GM18526 (cell line): ENCODE data around the gene NEURL3.

ENCODE experiments used
- POLR2A ChIP-seq: IDR thresholded peaks from 3 replicates; pipeline ENCODE4 v1.6.1; 2011; ENCODE audit not compliant: insufficient read length; ENCODE audit errors: extremely low read depth

Gene NEURL3

DNA sequence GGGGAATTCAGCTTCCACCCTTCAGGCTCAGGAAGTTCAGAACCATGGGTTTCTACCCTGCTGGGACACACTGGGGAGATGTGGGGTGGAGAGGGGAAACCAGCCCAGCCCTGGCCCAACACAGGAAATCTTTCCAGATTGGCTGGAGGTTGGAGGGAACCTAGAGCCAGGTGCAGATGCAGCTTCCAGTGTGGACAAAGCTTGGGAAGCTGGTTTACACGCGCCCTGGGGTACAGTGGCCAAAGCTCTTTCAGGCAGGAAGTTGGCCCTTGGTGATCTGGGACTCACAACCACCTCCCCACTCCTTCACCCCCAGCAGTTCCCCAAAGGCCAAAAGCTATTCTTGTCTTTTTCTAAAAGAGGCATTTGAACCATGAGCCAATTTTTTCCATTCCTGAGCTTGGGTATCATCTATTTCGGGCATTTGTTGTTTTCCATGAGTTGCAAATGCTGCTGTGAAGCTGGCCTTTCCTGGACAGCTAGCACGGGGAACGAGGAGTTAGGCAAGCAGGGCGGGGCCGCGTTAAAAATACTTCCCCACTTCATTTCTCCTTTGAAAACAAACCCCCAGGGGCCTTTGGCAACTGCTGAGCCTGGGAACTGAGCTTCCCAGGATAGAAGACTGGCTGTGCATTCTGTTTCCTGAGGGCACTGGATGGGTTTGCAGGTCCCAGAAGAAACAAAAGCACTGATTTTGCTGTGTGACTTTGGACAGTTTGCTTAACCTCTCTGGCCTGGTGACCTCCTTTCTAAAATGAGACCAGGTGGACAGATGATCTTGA, 28.3 kb upstream of the NEURL3 start:
- no peak for TF ChIP-seq POLR2A

DNA sequence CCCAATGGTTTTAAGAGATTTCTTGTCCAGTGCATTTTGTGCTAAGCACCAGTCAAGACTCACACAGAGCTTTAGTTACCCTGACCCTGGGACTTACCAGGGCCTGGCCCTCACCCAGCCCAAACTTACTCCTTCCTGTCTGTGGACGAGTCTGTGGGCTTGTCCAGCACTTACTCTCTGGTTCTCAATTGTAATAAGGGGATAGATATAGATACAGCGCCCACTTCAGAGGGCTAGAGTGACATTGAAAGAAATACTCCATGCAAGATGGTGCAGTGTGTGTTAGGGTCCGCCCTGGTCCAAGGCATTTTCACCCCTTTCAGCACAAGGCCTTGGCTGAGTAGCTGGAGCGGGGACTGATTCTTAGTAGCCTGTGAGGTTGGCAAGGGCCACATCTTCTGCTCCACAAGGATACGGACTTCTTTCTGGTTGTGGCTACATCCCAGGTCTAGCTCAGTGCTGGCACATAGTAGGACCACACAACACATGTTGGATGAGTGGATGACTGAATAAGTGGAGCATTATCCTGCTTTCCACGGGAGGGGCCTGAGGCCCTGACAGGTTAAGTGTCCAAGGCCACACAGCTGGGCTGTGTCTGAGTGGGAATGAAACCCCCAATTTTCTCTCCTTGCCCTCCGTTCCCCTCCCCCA, 27.6 kb upstream of the NEURL3 start:
- TF ChIP-seq POLR2A, result no peak

DNA sequence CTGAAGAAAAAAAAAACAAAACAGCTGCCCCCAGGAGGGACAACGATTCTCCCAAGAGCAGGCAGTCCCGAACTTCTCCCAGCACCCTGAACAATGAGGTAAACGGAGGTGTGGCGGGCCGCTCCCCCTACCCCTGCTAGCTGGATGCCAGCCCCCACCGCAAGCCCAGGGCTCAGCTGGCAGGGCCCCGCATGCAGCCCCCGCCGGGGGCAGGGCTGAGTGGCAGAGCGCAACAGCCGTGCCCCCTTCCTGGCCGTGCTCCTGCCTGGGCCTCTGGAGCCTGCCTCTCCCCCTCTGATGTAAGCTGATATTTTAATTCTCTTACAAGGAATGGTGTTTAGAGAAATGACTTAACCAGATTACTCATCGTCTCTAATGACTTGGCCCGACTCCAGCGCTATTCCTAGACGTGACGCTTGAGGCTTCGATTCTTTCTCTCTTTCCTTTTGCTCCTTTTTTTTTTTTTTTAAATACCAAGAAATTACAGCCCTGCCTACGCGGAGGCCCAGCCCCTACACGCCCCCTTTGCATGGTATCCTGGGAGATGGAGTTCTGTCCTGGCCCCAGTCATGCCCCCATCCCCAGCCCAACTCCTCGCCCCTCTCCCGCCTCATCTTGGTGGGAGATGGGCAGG, 26.8 kb upstream of the NEURL3 start:
- TF ChIP-seq POLR2A, result no peak

DNA sequence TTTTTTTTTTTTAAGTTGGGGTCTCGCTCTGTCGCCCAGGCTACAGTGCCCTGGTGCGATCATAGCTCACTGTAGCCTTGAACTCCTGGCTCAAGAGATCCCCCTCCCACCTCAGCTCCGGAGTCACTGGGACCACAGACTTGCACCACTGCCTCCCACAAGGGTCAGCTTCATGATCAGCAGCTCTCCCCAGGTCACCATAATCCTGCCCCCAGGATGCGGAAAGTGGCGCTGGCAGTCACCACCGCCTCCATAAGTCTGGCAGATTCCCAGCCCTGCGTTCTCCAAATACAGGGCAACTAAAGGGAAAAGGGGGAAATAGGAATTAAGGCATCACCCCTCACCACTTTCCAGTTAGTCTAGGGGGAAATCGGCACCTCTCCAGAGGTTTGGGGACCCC, 26.2 kb upstream of the NEURL3 start:
- TF ChIP-seq POLR2A, result no peak

DNA sequence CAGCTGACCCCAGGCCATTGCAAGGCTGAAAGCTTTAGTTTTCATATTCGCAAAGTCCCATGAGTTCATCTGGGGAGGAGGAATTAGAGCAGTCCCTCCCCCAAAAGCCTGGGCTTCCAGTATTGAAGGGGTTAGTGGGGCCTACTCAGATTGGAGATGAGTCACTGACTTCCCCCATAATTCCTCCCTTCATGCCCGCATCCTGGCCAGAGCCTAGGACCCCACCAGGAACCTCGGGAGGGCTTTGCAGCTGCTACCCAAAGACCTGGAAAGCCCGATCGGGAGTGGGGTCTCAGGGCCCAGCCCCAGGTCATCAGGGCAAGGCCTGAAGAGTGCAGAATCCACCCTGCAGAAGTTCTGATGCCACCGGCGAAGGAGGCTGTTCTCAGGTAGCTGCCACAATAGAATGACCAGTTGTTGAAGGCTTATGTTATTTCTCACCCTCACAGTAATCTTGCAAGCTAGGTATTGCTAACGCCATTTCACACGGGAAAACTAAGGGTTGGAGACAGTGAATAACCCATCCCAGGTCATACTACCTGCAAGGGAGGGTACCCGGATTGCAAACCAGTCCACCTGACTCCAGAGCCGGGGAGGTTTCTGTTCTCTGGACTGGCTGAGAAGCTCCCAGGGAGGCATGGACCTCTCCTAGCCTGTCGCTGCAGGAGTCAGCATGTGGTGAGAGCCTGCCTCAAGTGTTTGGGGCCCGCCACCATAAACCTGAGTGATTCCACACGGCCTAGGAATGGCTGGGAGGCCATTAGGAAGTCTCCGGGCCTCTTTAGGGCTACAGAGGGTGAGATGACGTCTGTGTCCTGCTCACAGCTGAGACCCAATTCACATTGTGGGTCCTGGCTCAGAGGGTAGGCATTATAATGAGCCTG, 25.6 kb upstream of the NEURL3 start:
- no peak for TF ChIP-seq POLR2A

DNA sequence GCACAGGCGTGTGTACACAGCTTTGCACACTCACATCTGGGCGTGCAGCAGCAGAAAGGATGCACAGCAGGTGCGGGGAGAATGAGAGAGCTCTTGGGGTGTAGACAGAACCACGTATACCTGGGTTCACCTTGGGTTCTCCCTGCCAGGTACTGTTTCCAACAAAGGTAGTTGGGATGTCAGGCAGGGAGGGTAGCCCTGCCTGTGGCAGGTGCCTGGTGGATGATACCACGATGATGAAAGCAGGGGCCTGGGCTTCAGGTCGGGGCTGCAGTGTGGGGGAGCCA, 24.9 kb upstream of the NEURL3 start:
- TF ChIP-seq POLR2A, result no peak

DNA sequence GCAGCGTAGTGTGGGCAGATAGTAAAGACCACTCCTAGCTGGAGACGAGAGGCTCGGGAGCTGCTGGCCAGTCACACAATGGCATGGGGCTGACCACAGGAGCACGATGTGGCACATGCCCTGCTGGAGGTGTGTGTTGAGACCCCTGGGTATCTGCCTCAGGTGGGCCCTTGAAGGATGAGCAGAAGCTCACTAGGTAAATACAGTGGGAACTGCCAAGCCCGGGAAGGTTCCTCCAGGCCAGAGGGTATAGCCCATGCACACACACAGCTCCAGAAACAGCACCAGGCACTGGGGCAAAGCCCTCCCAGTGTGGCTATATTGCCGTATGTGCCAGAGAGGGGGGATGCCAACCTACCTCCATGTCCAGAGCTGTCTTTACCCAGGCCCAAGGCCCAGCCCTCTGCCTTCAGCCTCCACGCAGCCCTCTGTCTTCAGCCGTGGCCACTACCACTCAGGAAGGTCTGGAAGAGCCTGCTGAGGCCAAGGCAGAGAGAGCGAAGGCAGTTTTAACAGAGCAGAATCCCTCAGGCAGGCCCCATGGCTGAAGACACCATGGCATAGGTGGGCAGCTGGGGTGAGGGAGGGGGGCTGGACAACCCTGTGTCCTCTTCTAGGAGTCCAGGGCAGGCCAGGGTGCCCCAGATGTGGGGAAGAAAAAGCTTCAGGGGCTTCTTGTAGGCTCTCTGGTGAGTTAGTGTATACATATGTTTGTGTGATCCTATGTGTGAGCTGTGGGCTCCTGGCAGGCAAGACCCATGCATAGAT, 24.4 kb upstream of the NEURL3 start:
- TF ChIP-seq POLR2A, result no peak

DNA sequence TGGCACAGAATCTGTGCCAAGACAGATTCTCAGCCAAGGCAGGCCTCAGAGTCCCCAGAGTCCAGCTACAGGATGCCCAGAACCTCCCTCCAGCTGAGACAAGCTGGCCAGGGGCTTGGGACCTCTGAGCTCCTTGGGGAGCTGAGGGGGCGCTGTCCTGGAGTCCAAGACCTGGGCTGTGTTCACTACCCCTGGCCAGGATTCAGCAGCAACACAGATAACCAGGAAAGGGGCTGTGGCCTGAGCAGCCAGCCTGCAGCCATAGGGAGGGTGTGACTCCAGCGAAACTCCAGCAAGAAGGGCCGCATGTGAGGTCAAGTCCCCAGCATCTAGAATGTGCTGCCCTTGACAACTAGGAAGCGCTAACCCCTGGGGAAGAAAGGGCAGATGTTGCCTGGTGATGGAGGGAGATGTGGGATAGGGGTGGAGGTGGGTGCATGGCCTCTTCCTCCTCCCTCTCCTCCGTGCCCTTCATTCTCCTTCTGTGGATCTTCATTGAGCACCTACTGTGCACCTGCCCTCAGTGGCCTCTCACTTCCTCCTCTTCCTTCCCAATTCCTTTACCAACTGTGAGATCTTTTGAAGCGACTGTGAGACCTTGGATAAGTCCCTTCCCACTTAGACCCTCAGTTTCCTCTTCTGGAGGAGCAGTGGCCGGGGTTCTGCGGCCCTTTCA, 23.7 kb upstream of the NEURL3 start:
- no peak for TF ChIP-seq POLR2A

DNA sequence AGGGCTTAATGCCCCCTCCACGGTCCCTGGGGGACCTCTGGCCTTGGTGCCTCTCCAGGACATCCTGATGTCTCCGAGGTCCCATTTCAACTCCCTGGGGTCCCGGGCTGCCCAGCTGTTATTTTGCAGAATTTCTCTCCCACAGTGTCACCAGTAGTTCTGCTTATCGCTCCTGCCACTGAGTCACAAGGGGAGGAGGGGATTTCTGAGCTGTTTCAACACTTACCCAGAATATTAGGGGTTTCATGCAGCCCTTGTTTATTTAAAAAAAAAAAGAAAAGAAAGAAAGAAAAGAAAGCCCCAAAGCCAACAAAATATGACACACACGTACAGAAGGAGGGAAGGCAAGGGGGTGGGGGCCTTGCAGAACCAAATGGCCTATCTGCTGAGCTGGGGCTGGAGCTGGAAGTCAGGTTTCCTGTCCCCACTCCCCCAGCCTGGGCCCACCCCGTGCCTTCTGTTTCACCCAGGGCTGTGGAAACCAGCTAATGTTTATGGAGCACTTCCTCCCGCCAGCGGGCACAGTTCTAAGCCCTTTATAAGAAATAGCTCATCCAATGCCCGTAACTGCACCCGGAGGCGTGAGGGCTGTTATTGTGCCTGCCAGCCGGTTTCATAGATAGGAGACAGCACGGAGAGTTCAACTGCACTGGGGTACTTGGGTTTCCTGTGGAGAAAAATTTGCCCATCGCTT, 23.0 kb upstream of the NEURL3 start:
- TF ChIP-seq POLR2A, result no peak

DNA sequence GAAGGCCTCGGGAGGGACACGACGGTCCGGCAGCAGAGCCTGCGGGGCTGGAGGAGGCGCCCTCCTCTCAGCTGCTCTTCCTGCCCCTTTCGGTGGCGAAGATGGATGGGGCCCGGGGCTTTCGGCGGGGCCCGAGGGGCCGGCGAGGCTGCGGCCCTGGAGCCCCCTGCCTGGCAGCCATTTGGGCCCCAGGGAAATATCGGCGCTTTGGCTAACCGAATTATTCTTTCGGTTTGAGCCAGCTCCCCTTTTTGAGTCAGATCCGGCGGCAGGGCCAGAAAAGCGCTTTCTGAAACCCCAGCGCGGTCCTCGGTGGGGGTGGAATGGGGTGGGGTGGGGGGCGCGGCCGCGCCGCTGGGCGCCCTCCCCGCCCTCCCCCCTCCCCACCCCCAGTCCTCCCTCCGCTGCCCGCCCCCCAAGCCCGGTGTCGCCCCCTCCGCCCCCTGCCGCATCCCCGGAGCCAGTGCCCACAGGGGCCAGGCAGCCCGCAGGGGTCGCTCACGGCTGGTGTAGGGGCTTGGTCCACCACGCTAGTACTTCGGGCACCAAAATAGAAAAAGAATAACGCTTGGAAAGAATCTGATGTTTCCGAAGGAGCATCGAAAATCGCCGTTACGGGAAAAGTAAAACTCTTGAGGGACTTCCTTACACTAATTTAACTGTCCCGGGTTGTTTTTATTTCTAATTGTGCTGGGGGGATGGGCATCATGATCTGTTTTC, 22.3 kb upstream of the NEURL3 start:
- TF ChIP-seq POLR2A, result no peak

DNA sequence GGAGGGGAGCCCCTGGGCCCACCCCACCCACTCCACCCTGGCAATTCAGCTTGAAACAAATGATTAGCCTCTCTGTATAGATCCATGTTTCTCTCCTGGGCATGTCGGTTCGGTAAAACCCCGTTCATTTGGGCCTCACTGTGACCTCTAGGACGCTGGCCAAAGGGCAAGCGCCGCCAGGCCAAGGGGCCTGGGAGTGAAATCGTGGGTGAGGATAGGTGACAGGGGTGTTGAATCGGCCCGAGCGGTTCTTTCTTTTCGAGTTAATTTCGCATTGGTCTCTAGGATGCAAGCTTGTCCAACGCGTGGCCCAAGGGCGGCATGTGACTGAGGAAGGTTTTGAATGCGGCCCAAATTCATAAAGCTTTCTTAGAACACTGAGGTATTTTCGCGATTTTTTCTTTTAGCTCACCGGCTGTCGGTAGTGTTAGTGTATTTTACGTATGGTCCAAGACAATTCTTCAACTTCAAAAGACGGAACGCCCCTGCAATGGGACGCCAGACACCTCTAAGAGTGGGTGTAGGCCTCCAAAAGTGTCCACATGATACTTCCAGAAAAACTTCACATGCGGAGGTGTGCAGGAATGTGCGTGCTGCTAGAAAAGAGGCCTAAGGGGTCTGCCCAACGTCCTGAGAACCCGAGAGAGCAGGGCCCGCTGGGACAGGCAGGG, 21.6 kb upstream of the NEURL3 start:
- TF ChIP-seq POLR2A, result no peak

DNA sequence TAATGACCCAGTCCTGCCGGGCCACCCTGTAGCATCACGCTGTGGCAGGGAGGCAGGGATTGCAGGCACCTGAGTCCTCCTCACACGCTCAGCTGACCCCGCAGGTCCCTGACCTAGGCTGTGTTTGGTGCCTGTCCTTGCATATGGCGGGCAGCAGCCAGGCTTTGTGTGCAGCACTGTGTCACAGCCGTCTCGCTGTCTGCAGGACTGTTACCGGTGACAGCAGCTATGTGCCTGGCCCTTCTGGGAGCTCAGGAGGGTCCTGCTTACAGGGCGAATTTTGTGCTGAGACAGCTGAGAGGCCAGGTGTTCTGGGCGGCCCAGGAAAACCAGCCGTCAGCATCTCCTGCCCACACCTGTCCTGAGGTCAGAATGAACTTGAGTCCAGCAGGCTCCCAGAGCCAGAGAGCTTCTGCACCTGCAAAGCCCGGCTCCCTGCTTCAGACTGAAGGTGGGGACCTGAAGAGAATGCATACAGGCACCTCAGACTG, 21.0 kb upstream of the NEURL3 start:
- no peak for TF ChIP-seq POLR2A

DNA sequence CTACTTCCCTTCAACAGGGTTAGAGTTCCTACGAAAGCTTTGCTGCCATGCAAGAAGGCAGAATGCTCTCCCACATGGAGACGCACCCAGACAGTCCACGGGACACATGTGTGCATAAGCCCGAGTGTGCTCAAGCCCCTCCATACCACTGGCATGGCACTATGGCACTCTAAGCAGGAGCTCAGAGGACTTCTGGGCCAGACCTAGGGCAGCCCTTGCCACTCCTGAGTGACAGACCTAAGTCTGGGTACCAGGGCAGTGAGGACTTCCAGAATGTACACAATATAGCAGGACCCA, 20.0 kb upstream of the NEURL3 start:
- TF ChIP-seq POLR2A, result no peak
